Measurements from ENCODE around the gene RTP3.

Gene RTP3

DNA sequence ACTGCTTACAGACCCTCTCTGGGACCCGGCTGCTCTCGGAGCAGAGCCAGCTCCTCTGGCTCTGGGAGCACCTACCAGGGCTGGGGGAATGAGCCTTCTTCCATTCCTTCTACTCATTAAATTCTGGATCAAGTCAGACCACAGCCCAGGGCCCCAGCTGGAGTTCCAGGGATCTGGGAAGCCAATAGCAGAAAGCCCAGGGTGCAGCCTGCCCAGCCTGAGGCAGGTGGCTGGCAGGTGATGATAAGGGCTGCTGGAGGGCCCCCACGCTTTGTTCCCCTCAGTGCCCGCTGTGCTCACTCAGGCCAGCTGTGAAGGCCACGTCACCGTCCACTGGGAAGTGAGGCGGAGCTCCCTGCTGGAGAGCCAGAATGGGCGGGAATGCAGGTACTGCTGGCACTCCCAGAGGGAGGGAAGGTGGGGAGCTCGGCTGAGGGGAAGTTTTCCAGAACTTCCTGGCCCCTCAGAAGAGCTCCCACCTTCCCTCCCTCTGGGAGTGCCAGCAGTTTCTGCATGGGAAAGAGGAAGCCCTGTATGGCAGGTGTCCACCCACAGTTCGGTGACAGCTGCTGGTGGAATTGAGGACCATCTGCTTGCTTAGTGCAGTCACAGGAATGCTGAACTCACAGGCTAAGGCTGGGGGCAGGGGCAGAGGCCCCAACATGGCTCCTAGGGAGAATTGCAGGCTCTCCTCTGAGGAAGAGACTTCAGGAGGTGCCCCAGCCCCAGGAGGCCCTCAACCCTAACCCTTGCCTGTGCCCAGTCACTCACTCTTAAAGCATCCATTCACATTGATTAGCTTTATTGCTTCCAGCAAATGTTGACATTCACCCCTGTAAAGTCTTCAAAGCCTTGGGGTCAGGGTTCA lies 12.6 kb upstream of the RTP3 start:
- DNase-seq: no peak
- TF ChIP-seq EZH2phosphoT487 (IDR thresholded peaks at IDR 0.05; ENCODE audit: low read length): no peak
- Histone ChIP-seq H3K27me3 (replicated peaks; ENCODE audit: insufficient read depth, low read length) (no peaks in the 10 kb centered on the region), H3K9me2 (replicated peaks; ENCODE audit: insufficient read depth, low read length) (no peaks in the 10 kb centered on the region), H3K4me2 (ENCODE audit: low read depth, low read length) (no peak overlapping the region), H3K36me3 (replicated peaks; ENCODE audit: insufficient read depth, low read length) (no peaks in the 10 kb centered on the region), H3K79me2 (ENCODE audit: low read length) (no peaks in the 10 kb centered on the region), H4K20me1 (ENCODE audit: insufficient read depth, low read length) (no peaks in the 10 kb centered on the region), H2AFZ (ENCODE audit: low read length) (no peak overlapping the region), H3F3A (ENCODE audit: insufficient read depth, low read length) (no peaks in the 10 kb centered on the region), H3K27ac (ENCODE audit: low read length) (no peak overlapping the region), H3K9me3 (replicated peaks; ENCODE audit: insufficient read depth, low read length) (no peaks in the 10 kb centered on the region), H3K4me3 (ENCODE audit: low read length) (no peak overlapping the region), H3K4me1 (ENCODE audit: low read length) (peaks cover 9% of the 10 kb centered on the region), H3K9ac (ENCODE audit: low read length) (no peak overlapping the region)

DNA sequence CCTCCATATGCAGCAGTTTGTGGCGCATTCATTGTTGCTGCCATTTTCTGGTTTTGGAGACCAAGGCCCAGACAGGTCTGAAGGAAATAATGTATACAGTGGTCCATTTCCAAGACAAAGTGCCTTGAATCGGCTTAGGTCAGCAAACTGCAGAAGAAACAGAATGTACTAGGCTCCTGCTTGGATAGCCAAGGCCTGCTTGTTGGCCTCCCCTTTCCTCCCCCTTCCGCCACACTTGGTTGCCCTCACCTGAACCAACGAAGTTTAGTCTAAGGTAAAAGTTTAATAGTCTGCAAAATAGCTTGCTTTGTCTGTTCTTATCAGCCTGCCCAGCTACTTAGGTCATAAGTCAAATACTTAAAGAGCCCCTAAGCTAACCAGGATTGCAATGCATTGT lies 12.0 kb upstream of the RTP3 start:
- H4K20me1 ChIP-seq (ENCODE audit: insufficient read depth, low read length): no peaks in the 10 kb centered on the region
- H3K4me1 ChIP-seq (ENCODE audit: low read length): peaks cover 9% of the 10 kb centered on the region
- TF ChIP-seq EZH2phosphoT487 (IDR thresholded peaks at IDR 0.05; ENCODE audit: low read length) (no peak), EZH2 (optimal IDR thresholded peaks at IDR 0.05; ENCODE audit: low read depth, low read length) (no peak)
- TF ChIP-seq, protein P1, sequence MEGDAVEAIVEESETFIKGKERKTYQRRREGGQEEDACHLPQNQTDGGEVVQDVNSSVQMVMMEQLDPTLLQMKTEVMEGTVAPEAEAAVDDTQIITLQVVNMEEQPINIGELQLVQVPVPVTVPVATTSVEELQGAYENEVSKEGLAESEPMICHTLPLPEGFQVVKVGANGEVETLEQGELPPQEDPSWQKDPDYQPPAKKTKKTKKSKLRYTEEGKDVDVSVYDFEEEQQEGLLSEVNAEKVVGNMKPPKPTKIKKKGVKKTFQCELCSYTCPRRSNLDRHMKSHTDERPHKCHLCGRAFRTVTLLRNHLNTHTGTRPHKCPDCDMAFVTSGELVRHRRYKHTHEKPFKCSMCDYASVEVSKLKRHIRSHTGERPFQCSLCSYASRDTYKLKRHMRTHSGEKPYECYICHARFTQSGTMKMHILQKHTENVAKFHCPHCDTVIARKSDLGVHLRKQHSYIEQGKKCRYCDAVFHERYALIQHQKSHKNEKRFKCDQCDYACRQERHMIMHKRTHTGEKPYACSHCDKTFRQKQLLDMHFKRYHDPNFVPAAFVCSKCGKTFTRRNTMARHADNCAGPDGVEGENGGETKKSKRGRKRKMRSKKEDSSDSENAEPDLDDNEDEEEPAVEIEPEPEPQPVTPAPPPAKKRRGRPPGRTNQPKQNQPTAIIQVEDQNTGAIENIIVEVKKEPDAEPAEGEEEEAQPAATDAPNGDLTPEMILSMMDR (IDR thresholded peaks at IDR 0.05; ENCODE audit: low read length): no peak
- H3F3A ChIP-seq (ENCODE audit: insufficient read depth, low read length): no peaks in the 10 kb centered on the region
- no peaks in the 10 kb centered on the region for H3K9me2 ChIP-seq (replicated peaks; ENCODE audit: insufficient read depth, low read length)
- H3K27me3 ChIP-seq (replicated peaks; ENCODE audit: insufficient read depth, low read length): no peaks in the 10 kb centered on the region
- H3K79me2 ChIP-seq (ENCODE audit: low read length): no peaks in the 10 kb centered on the region
- no peak for DNase-seq
- H3K9ac ChIP-seq (ENCODE audit: low read length): no peak overlapping the region
- H3K4me2 ChIP-seq (ENCODE audit: low read depth, low read length): no peak overlapping the region
- no peaks in the 10 kb centered on the region for H3K36me3 ChIP-seq (replicated peaks; ENCODE audit: insufficient read depth, low read length)
- H3K9me3 ChIP-seq (replicated peaks; ENCODE audit: insufficient read depth, low read length): no peaks in the 10 kb centered on the region
- no peak overlapping the region for H3K4me3 ChIP-seq (ENCODE audit: low read length)
- no peak overlapping the region for H2AFZ ChIP-seq (ENCODE audit: low read length)
- no peak overlapping the region for H3K27ac ChIP-seq (ENCODE audit: low read length)

DNA sequence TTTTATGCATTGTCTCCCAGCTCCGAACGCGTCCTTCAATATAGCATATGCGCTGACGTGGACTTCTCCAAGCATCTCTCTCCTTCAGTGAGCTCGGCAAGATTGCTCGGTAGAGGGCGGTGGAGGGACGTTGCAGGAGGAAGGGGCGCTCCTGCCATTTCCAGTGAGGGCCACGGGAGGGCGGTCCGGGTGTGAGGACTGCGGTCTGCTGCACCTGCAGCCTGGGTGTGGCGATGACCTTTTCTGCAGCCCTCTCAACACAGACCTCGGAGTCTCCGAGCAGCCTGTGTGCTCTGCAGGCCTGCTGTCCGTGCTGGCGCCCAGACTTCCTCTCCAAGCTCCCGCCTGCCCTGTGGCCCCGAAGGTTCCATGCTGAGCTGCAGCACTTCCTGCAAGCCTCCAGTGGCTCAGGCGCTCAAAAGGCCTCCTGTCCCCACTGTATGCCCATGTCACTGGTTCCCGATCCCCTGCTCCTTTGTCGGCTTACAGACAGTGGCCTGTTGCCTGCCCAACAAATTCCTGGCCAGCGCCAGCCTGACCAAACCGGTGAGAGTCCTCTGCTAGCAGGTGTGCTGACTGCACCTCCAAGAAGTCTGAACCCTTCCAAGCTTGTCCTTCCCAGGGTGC lies 8.9 kb upstream of the RTP3 start:
- DNase-seq: peak; percentile 98
- peak overlapping the region; percentile 54 for H2AFZ ChIP-seq (ENCODE audit: low read length)
- peaks cover 25% of the 10 kb centered on the region for H3K4me1 ChIP-seq (ENCODE audit: low read length)
- no peaks in the 10 kb centered on the region for H3F3A ChIP-seq (ENCODE audit: insufficient read depth, low read length)
- peak overlapping the region; percentile 51 for H3K9ac ChIP-seq (ENCODE audit: low read length)
- H3K9me2 ChIP-seq (replicated peaks; ENCODE audit: insufficient read depth, low read length): no peaks in the 10 kb centered on the region
- no peaks in the 10 kb centered on the region for H4K20me1 ChIP-seq (ENCODE audit: insufficient read depth, low read length)
- no peaks in the 10 kb centered on the region for H3K9me3 ChIP-seq (replicated peaks; ENCODE audit: insufficient read depth, low read length)
- H3K27ac ChIP-seq (ENCODE audit: low read length): peak overlapping the region; percentile 66
- H3K4me3 ChIP-seq (ENCODE audit: low read length): no peak overlapping the region
- H3K36me3 ChIP-seq (replicated peaks; ENCODE audit: insufficient read depth, low read length): no peaks in the 10 kb centered on the region
- no peaks in the 10 kb centered on the region for H3K27me3 ChIP-seq (replicated peaks; ENCODE audit: insufficient read depth, low read length)
- H3K4me2 ChIP-seq (ENCODE audit: low read depth, low read length): peak overlapping the region; percentile 56
- TF ChIP-seq EZH2phosphoT487 (IDR thresholded peaks at IDR 0.05; ENCODE audit: low read length): no peak
- TF ChIP-seq, protein P1 (IDR thresholded peaks at IDR 0.05; ENCODE audit: low read length): peak; percentile 100
- TF ChIP-seq EZH2 (optimal IDR thresholded peaks at IDR 0.05; ENCODE audit: low read depth, low read length): no peak
- H3K79me2 ChIP-seq (ENCODE audit: low read length): no peaks in the 10 kb centered on the region

Data from MM.1S (cell line).